H1 (cell line): ENCODE measurements around the gene CAMTA1. TPM values are rescaled to one million over a fixed set of nuclear protein-coding genes. Genes with fewer than 3 reads are reported as not detected.

Experiments
- KDM5A ChIP-seq: fragments of 200-600 bp; IDR thresholded peaks from 2 replicates; pipeline ENCODE4 v1.7.1; 2012; ENCODE audit warnings: mild to moderate bottlenecking, low read length, inconsistent platforms, mixed read lengths
- RNF2 ChIP-seq: fragments of 200-900, 300-1000 bp; sonication (generic); IDR thresholded peaks from 2 replicates; pipeline ENCODE4 v1.7.1; 2016; ENCODE audit warnings: borderline replicate concordance, low read depth, mild to moderate bottlenecking, antibody characterized with exemption, low read length; ENCODE audit not compliant: poor library complexity, severe bottlenecking; ENCODE audit errors: missing control alignments
- ZNF274 ChIP-seq: IDR thresholded peaks from 2 replicates; pipeline ENCODE4 v1.7.0; 2012; ENCODE audit warnings: low read length, borderline replicate concordance; ENCODE audit errors: extremely low read depth
- polyA plus RNA-seq, 7 experiments: library from polyadenylated mRNA; depleted of rRNA in 3 of 7; stranded (reverse) in 5 of 7; unstranded in 2 of 7; fragments of >200 nt in 5 of 7; fragments of 200-250 nt in 2 of 7; gene quantifications; 1 replicate in 5 of 7; 2 replicates in 1 of 7; 4 replicates in 1 of 7; pipeline versions ENCODE4 v1.2.1 to v1.2.3, GENCODE V29; 2011 to 2013; ENCODE audit warnings: missing spikeins in 2 of 7, mixed read lengths in 2 of 7
- total RNA-seq: library from RNA; stranded (reverse); fragmentation: NEBNext Ultra II Directional; extraction: Animal tissue kit (Norgen Biotek cat#: 25700); gene quantifications from 2 replicates; pipeline ENCODE4 v1.2.1, GENCODE V29; 2021

The CAMTA1 gene
- total and polyA plus RNA-seq, 2 of the 8 experiments (the other 6 are each of a cell fraction or from before 2014, with no cell fraction given), result 65.0 to 119 TPM

DNA sequence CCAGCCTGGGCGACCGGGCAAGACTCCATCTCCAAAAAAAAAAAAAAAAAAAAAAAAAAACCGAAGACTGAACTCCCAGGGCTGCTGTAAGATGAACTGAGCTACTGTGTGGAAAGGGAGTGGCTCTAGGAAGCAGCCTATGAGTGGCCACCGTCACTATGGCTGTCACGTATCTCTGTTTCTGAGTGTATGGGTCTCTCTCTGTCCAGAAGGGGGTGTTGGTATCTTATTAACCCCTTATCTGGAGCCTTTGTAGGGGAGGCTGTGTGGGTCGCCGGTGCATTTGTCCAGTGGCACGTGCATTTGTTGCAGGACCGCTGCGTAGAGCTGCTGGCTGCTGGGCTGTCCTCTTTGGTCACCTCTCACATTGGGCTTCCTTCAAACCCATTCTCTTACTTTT is 326.6 kb downstream of the CAMTA1 start (continued):
- TF ChIP-seq ZNF274 (no peak), RNF2 (no peak), KDM5A (no peak)
